Thoracic aorta (tissue), 2 donors: Measurements from ENCODE around the gene FBXW11. TPM values are rescaled to one million over a fixed set of nuclear protein-coding genes. Genes with fewer than 3 reads are reported as not detected.

ENCODE experiments used
- ATAC-seq: fragments of 150-250 bp; one replicate; pipeline ENCODE4 v1.8.0; 2017; ENCODE audit warnings: low read depth; ENCODE audit not compliant: insufficient number of reproducible peaks, low FRiP score
- DNase-seq: peaks from one replicate; pipeline ENCODE4 v3.0.0-alpha.2; 2020; ENCODE audit warnings: low spot score
- H3K27ac ChIP-seq, 2 donors: fragments of 200-600 bp; sonication (generic); 1 replicate in 1 of 2; 2 replicates in 1 of 2; pipeline ENCODE4 v1.5.1; 2016; ENCODE audit warnings: mild to moderate bottlenecking in 2 of 2, moderate library complexity in 2 of 2
- H3K27me3 ChIP-seq: fragments of 200-600 bp; sonication (generic); replicated peaks from 2 replicates; pipeline ENCODE4 v1.6.0; 2016; ENCODE audit warnings: mild to moderate bottlenecking; ENCODE audit not compliant: insufficient read depth
- H3K36me3 ChIP-seq: fragments of 200-600 bp; sonication (generic); one replicate; pipeline ENCODE4 v1.5.1; 2016
- H3K4me1 ChIP-seq, 2 donors: fragments of 200-600 bp; sonication (generic); 1 replicate in 1 of 2; 2 replicates in 1 of 2; pipeline versions ENCODE4 v1.5.1 to v1.6.0; 2016; ENCODE audit warnings: low read depth in 2 of 2, mild to moderate bottlenecking in 1 of 2; ENCODE audit not compliant: control insufficient read depth in 1 of 2
- H3K4me3 ChIP-seq: fragments of 200-600 bp; sonication (generic); 2 replicates; pipeline ENCODE4 v1.5.1; 2016; ENCODE audit warnings: mild to moderate bottlenecking
- H3K9me3 ChIP-seq: fragments of 200-600 bp; sonication (generic); 2 replicates; pipeline ENCODE4 v1.5.1; 2016
- CTCF ChIP-seq: fragments of 200-600 bp; sonication (generic); IDR thresholded peaks from one replicate; pipeline ENCODE4 v1.5.1; 2019; ENCODE audit warnings: antibody characterized with exemption
- total RNA-seq, 2 donors: library from RNA; depleted of rRNA; stranded (reverse); fragments of >200 nt; gene quantifications; one replicate each; pipeline versions ENCODE4 v1.1.0 to v1.2.3, GENCODE V29; 2016

FBXW11 gene
- total RNA-seq, 2 donors from 2014 or later, result 77.8 to 91.2 TPM

- Histone ChIP-seq H3K27me3 (no peaks in the 10 kb centered on the region), H3K27ac (no peak overlapping the region), H3K4me1 (peaks cover 0 to 8% of the 10 kb centered on the region in 2 donors), H3K4me3 (no peak overlapping the region), H3K9me3 (no peaks in the 10 kb centered on the region), H3K36me3 (no peaks in the 10 kb centered on the region)
- no peak for TF ChIP-seq CTCF
- no peak for ATAC-seq
- DNase-seq, result no peak
Measured at GRCh38 chr5:171841984-171842776, 164.3 kb downstream of the FBXW11 start.

DNA sequence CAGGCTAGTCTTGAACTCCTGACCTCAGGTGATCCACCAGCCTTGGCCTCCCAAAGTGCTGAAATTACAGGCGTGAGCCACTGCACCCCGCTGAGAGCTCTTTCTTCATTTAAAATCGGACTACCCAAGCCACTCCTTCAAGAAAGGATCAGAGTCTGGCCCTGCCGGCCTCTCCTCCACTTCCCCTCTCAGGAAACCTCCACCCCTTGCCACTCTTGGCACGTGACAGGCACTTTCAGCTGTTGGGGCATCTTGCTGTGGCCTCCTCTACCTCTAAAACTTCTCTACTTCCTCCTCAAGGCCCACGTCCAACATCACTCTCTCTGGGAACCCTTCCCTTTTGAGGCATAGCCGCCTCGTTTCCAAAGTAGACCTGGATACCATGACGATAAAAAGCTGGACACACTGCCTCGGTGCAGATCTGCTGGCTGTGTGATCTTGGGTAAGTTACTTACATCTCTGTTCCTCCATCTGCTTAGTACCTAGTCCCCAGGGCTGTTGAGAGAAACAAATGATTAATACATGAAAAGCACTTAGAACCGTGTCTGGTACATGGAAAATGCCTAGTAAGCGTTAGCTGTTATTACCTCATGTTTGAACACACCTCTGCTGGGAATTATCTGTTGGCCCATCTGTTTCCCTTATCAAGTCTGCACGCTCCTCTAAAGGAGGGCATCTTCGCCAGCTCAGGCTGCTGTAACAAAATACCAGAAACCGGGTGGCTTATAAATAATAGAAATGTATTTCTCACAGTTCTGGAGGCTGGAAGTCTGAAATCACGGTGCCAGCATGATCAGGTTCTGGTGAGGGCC is 165.5 kb downstream of the FBXW11 start:
- ATAC-seq, result no peak
- Histone ChIP-seq H3K4me1 (peaks cover 0 to 8% of the 10 kb centered on the region in 2 donors), H3K27ac (no peak overlapping the region), H3K36me3 (no peaks in the 10 kb centered on the region), H3K4me3 (no peak overlapping the region), H3K9me3 (no peaks in the 10 kb centered on the region), H3K27me3 (no peaks in the 10 kb centered on the region)
- no peak for TF ChIP-seq CTCF
- DNase-seq, result no peak

DNA sequence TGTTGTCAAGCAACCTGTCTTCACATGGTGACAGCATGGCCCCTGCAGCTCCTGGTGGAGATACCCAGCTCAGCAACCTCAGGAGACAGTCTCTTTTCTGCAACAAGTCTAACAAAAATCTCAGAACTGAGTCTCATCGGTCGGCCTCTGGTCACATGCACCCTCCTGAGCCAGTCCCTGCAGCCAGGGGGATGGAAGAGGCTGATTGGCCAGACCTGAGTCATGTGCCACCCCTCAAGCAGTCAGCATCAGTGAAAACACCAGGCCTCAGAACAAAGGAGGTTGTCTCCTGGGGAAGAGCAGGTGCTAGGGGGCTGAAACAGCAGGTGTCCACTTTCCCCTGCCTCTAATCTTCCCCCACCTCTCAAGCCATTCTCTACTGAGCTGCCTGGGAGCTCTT is 166.4 kb downstream of the FBXW11 start:
- no peak for DNase-seq
- TF ChIP-seq CTCF, result no peak
- H3K27ac ChIP-seq, result no peak overlapping the region
- no peak for ATAC-seq
- H3K9me3 ChIP-seq, result no peaks in the 10 kb centered on the region
- no peak overlapping the region for H3K4me3 ChIP-seq
- H3K4me1 ChIP-seq, result peaks cover 0 to 8% of the 10 kb centered on the region in 2 donors
- H3K36me3 ChIP-seq, result no peaks in the 10 kb centered on the region
- H3K27me3 ChIP-seq, result no peaks in the 10 kb centered on the region

- no peak overlapping the region for H3K4me3 ChIP-seq
- no peak for DNase-seq
- H3K36me3 ChIP-seq, result no peaks in the 10 kb centered on the region
- H3K27me3 ChIP-seq, result no peaks in the 10 kb centered on the region
- no peak for ATAC-seq
- no peaks in the 10 kb centered on the region for H3K9me3 ChIP-seq
- TF ChIP-seq CTCF, result no peak
- H3K27ac ChIP-seq, result no peak overlapping the region
- peaks cover 0 to 8% of the 10 kb centered on the region in 2 donors for H3K4me1 ChIP-seq
Measured at GRCh38 chr5:171839112-171839511, 167.3 kb downstream of the FBXW11 start.

DNA sequence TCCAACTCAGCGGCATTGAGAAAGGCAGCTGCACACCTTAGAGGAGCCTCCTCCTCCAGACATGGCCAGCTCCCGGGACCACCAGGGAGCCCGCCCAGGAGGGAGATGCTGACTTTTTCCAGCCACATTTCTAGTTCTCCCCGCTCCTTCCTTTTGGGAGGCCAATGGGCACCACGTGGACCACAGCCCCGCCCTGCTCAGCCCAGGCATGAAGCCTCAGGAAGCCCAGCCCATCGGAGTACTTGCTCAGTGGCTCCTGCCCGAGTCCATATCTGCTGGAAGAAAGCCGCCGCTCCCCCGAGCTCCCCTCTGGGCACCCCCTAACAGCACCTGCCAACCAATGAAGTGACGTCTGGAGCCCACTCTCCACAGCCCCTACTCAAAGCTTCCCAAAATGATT is 168.4 kb downstream of the FBXW11 start:
- Histone ChIP-seq H3K4me1 (peaks cover 0 to 8% of the 10 kb centered on the region in 2 donors), H3K4me3 (no peak overlapping the region), H3K36me3 (no peaks in the 10 kb centered on the region), H3K27me3 (no peaks in the 10 kb centered on the region), H3K27ac (no peak overlapping the region), H3K9me3 (peaks cover 4% of the 10 kb centered on the region)
- no peak for TF ChIP-seq CTCF
- DNase-seq (no peak), ATAC-seq (no peak)
